ENCODE results near the gene TTLL9.

GRCh38 chr20:31903627-31904386 lies 33.4 kb downstream of the TTLL9 start:
- TF ChIP-seq CTCF (conservative IDR thresholded peaks at IDR 0.05) (no peak), ZFX (IDR thresholded peaks at IDR 0.05) (no peak)
